SK-N-SH (cell line): Measurements from ENCODE around the gene CALN1. TPM values are rescaled to one million over a fixed set of nuclear protein-coding genes. Genes with fewer than 3 reads are reported as not detected.

Experiments used
- CTCF ChIA-PET: fragments of 300-600, 350-600 bp; formaldehyde crosslinking; extraction: SDS; loops from one replicate; lab custom pipeline; 2021; lab: Yijun Ruan, JAX
- POLR2A ChIA-PET: fragments of 350-600 bp; sonication (Branson Sonifier 250); formaldehyde crosslinking; extraction: SDS; loops from one replicate; lab custom pipeline; 2020; ENCODE audit warnings: antibody characterized with exemption, inconsistent platforms; lab: Yijun Ruan, JAX
- DNase-seq: peaks from one replicate; pipeline ENCODE4 v3.0.0; 2012
- H2AFZ ChIP-seq: fragments of 200-600 bp; sonication (generic); 2 replicates; pipeline ENCODE4 v1.8.1; 2016; ENCODE audit warnings: antibody characterized with exemption, mild to moderate bottlenecking, low read depth
- H3F3A ChIP-seq: fragments of 200-600 bp; sonication (generic); replicated peaks from 2 replicates; pipeline ENCODE3; 2016; ENCODE audit warnings: antibody characterized with exemption, mild to moderate bottlenecking; ENCODE audit not compliant: insufficient read depth
- H3K27ac ChIP-seq, 2 experiments: fragments of 200-500 bp in 1 of 2; fragments of 200-600 bp in 1 of 2; sonication (Bioruptor generic) in 1 of 2; sonication (generic), shearing (Covaris generic) in 1 of 2; 2 replicates each; pipeline versions ENCODE4 v1.5.1 to v1.6.1; 2014 to 2016; ENCODE audit warnings: low read depth in 2 of 2, inconsistent platforms in 1 of 2, low read length in 1 of 2, mild to moderate bottlenecking in 1 of 2, mixed read lengths in 1 of 2
- H3K27me3 ChIP-seq: fragments of 200-600 bp; sonication (generic), shearing (Covaris generic); 2 replicates; pipeline ENCODE4 v1.6.1; 2016; ENCODE audit warnings: mixed run types; ENCODE audit not compliant: insufficient read depth
- H3K36me3 ChIP-seq, 2 experiments: fragments of 200-500 bp in 1 of 2; fragments of 200-600 bp in 1 of 2; sonication (Bioruptor generic) in 1 of 2; sonication (generic) in 1 of 2; replicated peaks in 1 of 2; 2 replicates each; pipeline versions ENCODE3 to v1.5.1; 2014 to 2016; ENCODE audit warnings: low read length in 1 of 2, mild to moderate bottlenecking in 1 of 2; ENCODE audit not compliant: insufficient read depth in 2 of 2, control insufficient read depth in 1 of 2
- H3K4me1 ChIP-seq, 2 experiments: fragments of 200-500 bp in 1 of 2; fragments of 200-600 bp in 1 of 2; sonication (Bioruptor generic) in 1 of 2; sonication (generic), shearing (Covaris generic) in 1 of 2; 2 replicates each; pipeline versions ENCODE4 v1.5.1 to v1.6.1; 2014 to 2016; ENCODE audit warnings: low read depth in 1 of 2, low read length in 1 of 2, mixed run types in 1 of 2; ENCODE audit not compliant: insufficient read depth in 2 of 2, control insufficient read depth in 1 of 2
- H3K4me2 ChIP-seq: fragments of 200-600 bp; sonication (generic), shearing (Covaris generic); 2 replicates; pipeline ENCODE4 v1.6.1; 2017; ENCODE audit warnings: mixed run types
- H3K4me3 ChIP-seq, 2 experiments: fragments of 200-500 bp in 1 of 2; fragments of 200-600 bp in 1 of 2; sonication (Bioruptor generic) in 1 of 2; sonication (generic), shearing (Covaris generic) in 1 of 2; 2 replicates each; pipeline versions ENCODE4 v1.5.1 to v1.8.1; 2014 to 2016; ENCODE audit warnings: low read depth in 2 of 2, inconsistent platforms in 1 of 2, low read length in 1 of 2, mild to moderate bottlenecking in 1 of 2, mixed read lengths in 1 of 2, moderate library complexity in 1 of 2
- H3K79me2 ChIP-seq: fragments of 200-600 bp; sonication (generic); 2 replicates; pipeline ENCODE4 v1.8.1; 2017; ENCODE audit warnings: mild to moderate bottlenecking; ENCODE audit not compliant: insufficient read depth
- H3K9ac ChIP-seq: fragments of 200-600 bp; sonication (generic); 2 replicates; pipeline ENCODE4 v1.6.1; 2017; ENCODE audit warnings: mixed run types
- H3K9me2 ChIP-seq: fragments of 200-600 bp; sonication (generic); 2 replicates; pipeline ENCODE4 v1.6.1; 2017; ENCODE audit warnings: mixed run types
- H3K9me3 ChIP-seq: fragments of 200-600 bp; sonication (generic); 2 replicates; pipeline ENCODE4 v1.6.1; 2017; ENCODE audit warnings: mixed run types, mild to moderate bottlenecking, moderate library complexity
- H4K20me1 ChIP-seq: fragments of 200-600 bp; sonication (generic); 2 replicates; pipeline ENCODE4 v1.6.1; 2017; ENCODE audit warnings: mild to moderate bottlenecking, mixed run types; ENCODE audit not compliant: insufficient read depth
- EP300 ChIP-seq, 2 experiments: IDR thresholded peaks; 2 replicates each; pipeline versions ENCODE4 v1.4.0 to v1.6.1; 2012; ENCODE audit warnings: borderline replicate concordance in 1 of 2, low read depth in 1 of 2, low read length in 1 of 2
- FOXM1 ChIP-seq: IDR thresholded peaks from 2 replicates; pipeline ENCODE4 v1.4.0; 2012; ENCODE audit warnings: low read depth, mild to moderate bottlenecking
- MXI1 ChIP-seq: IDR thresholded peaks from 2 replicates; pipeline ENCODE4 v1.6.1; 2012; ENCODE audit warnings: mild to moderate bottlenecking, low read depth, low read length, improper control_type of control experiment
- RAD21 ChIP-seq: IDR thresholded peaks from 2 replicates; pipeline ENCODE4 v1.6.1; 2012; ENCODE audit warnings: mild to moderate bottlenecking, low read length
- SMC3 ChIP-seq: IDR thresholded peaks from 2 replicates; pipeline ENCODE4 v1.6.1; 2012; ENCODE audit warnings: low read depth, low read length, improper control_type of control experiment
- WGBS: methylation state at CpG from one replicate; pipeline ENCODE4 v1.1.6; 2017; ENCODE audit warnings: low lambda C conversion rate; 5-methylcytosine and 5-hydroxymethylcytosine counted together
- polyA plus RNA-seq, 3 experiments: library from polyadenylated mRNA; depleted of rRNA; stranded (reverse); fragments of >200 nt; gene quantifications; 2 replicates each; pipeline ENCODE4 v1.2.3, GENCODE V29; 2012
- TF ChIP-seq, protein P1 (sequence below): fragments of 200-600 bp; sonication (generic); IDR thresholded peaks from 2 replicates; pipeline ENCODE4 v1.6.1; 2017; ENCODE audit warnings: antibody characterized with exemption, mild to moderate bottlenecking, moderate library complexity
- TF ChIP-seq, protein P2 (sequence below): IDR thresholded peaks from 2 replicates; pipeline ENCODE4 v1.4.0; 2012; ENCODE audit warnings: low read depth, borderline replicate concordance
- TF ChIP-seq, protein P3 (sequence below): IDR thresholded peaks from 2 replicates; pipeline ENCODE4 v1.6.1; 2012; ENCODE audit warnings: mild to moderate bottlenecking, low read depth, low read length, moderate library complexity

CALN1 gene
- polyA plus RNA-seq, 1 of the 3 experiments (the other 2 are of a cell fraction) = not detected

DNA sequence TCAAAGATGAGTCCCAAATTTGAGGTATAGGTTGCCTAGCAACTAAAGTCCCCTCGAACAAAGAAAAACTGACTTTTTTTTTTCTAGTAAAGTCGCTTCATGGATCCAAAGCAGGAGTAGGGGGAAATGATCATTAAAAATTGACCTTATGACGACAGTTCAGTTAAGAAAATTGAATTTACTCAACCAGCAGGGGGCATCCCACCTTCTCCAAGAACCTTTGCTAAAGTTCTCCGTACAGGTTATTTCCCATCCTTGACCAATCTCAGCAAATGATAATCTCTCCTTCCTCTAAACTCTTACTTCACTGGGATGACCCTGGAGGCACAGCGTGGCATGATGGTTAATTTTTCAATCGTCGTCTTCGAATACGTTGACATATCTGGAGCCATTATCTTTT is 228.3 kb downstream of the CALN1 start:
- Histone ChIP-seq H3K4me2 (no peak overlapping the region), H3K27me3 (no peaks in the 10 kb centered on the region), H3F3A (no peaks in the 10 kb centered on the region), H2AFZ (no peak overlapping the region), H3K9me3 (no peaks in the 10 kb centered on the region), H3K9ac (no peak overlapping the region), H4K20me1 (no peaks in the 10 kb centered on the region), H3K27ac (no peak overlapping the region), H3K9me2 (no peaks in the 10 kb centered on the region), H3K79me2 (no peaks in the 10 kb centered on the region), H3K4me3 (no peak overlapping the region), H3K4me1 (no peaks in the 10 kb centered on the region), H3K36me3 (no peaks in the 10 kb centered on the region)
- 43% methylated on average over 9 of the region's 9 CpGs for WGBS
- TF ChIP-seq RAD21 (peak; percentile 43), SMC3 (peak; percentile 25)
- TF ChIP-seq, protein P1, sequence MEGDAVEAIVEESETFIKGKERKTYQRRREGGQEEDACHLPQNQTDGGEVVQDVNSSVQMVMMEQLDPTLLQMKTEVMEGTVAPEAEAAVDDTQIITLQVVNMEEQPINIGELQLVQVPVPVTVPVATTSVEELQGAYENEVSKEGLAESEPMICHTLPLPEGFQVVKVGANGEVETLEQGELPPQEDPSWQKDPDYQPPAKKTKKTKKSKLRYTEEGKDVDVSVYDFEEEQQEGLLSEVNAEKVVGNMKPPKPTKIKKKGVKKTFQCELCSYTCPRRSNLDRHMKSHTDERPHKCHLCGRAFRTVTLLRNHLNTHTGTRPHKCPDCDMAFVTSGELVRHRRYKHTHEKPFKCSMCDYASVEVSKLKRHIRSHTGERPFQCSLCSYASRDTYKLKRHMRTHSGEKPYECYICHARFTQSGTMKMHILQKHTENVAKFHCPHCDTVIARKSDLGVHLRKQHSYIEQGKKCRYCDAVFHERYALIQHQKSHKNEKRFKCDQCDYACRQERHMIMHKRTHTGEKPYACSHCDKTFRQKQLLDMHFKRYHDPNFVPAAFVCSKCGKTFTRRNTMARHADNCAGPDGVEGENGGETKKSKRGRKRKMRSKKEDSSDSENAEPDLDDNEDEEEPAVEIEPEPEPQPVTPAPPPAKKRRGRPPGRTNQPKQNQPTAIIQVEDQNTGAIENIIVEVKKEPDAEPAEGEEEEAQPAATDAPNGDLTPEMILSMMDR = peak; percentile 60
- TF ChIP-seq, protein P2, sequence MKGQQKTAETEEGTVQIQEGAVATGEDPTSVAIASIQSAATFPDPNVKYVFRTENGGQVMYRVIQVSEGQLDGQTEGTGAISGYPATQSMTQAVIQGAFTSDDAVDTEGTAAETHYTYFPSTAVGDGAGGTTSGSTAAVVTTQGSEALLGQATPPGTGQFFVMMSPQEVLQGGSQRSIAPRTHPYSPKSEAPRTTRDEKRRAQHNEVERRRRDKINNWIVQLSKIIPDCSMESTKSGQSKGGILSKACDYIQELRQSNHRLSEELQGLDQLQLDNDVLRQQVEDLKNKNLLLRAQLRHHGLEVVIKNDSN = no peak
- peak; percentile 4 for DNase-seq
- POLR2A ChIA-PET = no interaction called here
- CTCF ChIA-PET = interaction anchor here (0.6 to 1.4 kb wide), 2 partner anchors 14 to 22 kb away, joined by 3 to 4 read pairs; no protein-coding TSS in a partner anchor

DNA sequence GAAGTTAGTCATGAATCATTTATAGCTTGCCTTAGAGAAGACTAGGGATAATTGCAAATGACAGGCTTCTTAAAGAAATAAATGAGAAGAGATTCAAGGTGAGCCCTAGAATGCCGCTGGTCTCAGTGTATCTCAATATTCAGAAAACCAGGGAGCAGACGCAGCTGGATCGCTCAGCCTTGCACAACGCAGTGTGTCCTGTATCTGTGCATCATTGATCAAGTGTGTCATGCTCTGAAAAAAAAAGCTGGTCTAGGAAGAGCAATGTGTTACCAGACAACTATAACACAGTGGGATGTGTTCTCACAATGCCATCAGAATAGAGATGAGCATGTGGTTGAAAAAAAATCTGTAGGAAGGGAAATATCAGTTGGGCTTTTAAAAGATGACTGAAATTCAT is 230.1 kb downstream of the CALN1 start:
- no peaks in the 10 kb centered on the region for H3K4me1 ChIP-seq
- CTCF ChIA-PET = interaction anchor here (1.2 to 1.4 kb wide), 2 partner anchors 205 to 605 kb away, joined by 3 read pairs; no protein-coding TSS in a partner anchor
- 34% methylated on average over 4 of the region's 4 CpGs for WGBS
- H3K27ac ChIP-seq = no peak overlapping the region
- no peaks in the 10 kb centered on the region for H3K27me3 ChIP-seq
- H3K4me2 ChIP-seq = no peak overlapping the region
- H3K9ac ChIP-seq = no peak overlapping the region
- no peaks in the 10 kb centered on the region for H3K9me2 ChIP-seq
- POLR2A ChIA-PET = no interaction called here
- DNase-seq = no peak
- H3K79me2 ChIP-seq = no peaks in the 10 kb centered on the region
- TF ChIP-seq, protein P3, sequence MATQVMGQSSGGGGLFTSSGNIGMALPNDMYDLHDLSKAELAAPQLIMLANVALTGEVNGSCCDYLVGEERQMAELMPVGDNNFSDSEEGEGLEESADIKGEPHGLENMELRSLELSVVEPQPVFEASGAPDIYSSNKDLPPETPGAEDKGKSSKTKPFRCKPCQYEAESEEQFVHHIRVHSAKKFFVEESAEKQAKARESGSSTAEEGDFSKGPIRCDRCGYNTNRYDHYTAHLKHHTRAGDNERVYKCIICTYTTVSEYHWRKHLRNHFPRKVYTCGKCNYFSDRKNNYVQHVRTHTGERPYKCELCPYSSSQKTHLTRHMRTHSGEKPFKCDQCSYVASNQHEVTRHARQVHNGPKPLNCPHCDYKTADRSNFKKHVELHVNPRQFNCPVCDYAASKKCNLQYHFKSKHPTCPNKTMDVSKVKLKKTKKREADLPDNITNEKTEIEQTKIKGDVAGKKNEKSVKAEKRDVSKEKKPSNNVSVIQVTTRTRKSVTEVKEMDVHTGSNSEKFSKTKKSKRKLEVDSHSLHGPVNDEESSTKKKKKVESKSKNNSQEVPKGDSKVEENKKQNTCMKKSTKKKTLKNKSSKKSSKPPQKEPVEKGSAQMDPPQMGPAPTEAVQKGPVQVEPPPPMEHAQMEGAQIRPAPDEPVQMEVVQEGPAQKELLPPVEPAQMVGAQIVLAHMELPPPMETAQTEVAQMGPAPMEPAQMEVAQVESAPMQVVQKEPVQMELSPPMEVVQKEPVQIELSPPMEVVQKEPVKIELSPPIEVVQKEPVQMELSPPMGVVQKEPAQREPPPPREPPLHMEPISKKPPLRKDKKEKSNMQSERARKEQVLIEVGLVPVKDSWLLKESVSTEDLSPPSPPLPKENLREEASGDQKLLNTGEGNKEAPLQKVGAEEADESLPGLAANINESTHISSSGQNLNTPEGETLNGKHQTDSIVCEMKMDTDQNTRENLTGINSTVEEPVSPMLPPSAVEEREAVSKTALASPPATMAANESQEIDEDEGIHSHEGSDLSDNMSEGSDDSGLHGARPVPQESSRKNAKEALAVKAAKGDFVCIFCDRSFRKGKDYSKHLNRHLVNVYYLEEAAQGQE = no peak
- TF ChIP-seq EP300 (IDR thresholded peaks at IDR 0.05; ENCODE audit: borderline replicate concordance in 1 of 2, low read depth in 1 of 2, low read length in 1 of 2) (no peak), FOXM1 (no peak), MXI1 (no peak)
- H3K4me3 ChIP-seq = no peak overlapping the region
- H3K9me3 ChIP-seq = no peaks in the 10 kb centered on the region
- H3F3A ChIP-seq = no peaks in the 10 kb centered on the region
- no peaks in the 10 kb centered on the region for H3K36me3 ChIP-seq
- no peaks in the 10 kb centered on the region for H4K20me1 ChIP-seq
- H2AFZ ChIP-seq = no peak overlapping the region
